Sciatic nerve (tissue), 2 donors: ENCODE measurements around the gene AFF2. TPM values are rescaled to one million over a fixed set of nuclear protein-coding genes. Genes with fewer than 3 reads are reported as not detected.
"Not testable (repeated sequence)": the region's sequence is repeated elsewhere in the genome, so short reads cannot be mapped to it uniquely, and the experiment has no call there.

Experiments
- ATAC-seq: fragments of 200-7000 bp; cut with Tn5 transposase; one replicate; pipeline ENCODE4 v1.9.1; 2020; ENCODE audit warnings: mild to moderate bottlenecking, moderate library complexity
- DNase-seq: peaks from one replicate; pipeline ENCODE4 v3.0.0-alpha.2; 2020; ENCODE audit warnings: low spot score
- intact Hi-C: fragments of 100-400 bp; cut with DNase I; formaldehyde crosslinking; loops from one replicate; pipeline ENCODE4 v1.14.2; 2022
- total RNA-seq: library from RNA; stranded (reverse); fragmentation: NEBNext Ultra II Directional; extraction: Animal tissue kit (Norgen Biotek cat#: 25700); gene quantifications from one replicate; pipeline ENCODE4 v1.2.1, GENCODE V29; 2021
- donor health status: DM: no; HTN: no; CAD: no.
- donor health status: DM: no; HTN: no; CAD: no.

The AFF2 gene
- total RNA-seq, 1 donor from 2014 or later: 7.6 TPM

GRCh38 chrX:148618470-148619445 lies 118.3 kb downstream of the AFF2 start:
- no peak for DNase-seq
- ATAC-seq: no peak
- intact Hi-C loops: no loop called here

- intact Hi-C loops: no loop called here
- no peak for ATAC-seq
- no peak for DNase-seq
Measured at GRCh38 chrX:148620023-148620422, 119.6 kb downstream of the AFF2 start.

- ATAC-seq: no peak
- DNase-seq: no peak
- intact Hi-C loops: no loop called here
Measured at GRCh38 chrX:148624951-148625474, 124.6 kb downstream of the AFF2 start.

- intact Hi-C loops: no loop called here
- no peak for ATAC-seq
- DNase-seq: no peak
Measured at GRCh38 chrX:148628621-148629020, 128.2 kb downstream of the AFF2 start.

GRCh38 chrX:148629434-148629833 lies 129.0 kb downstream of the AFF2 start:
- DNase-seq (no peak), ATAC-seq (no peak)
- intact Hi-C loops: no loop called here

- ATAC-seq (no peak), DNase-seq (no peak)
- intact Hi-C loops: no loop called here
Measured at GRCh38 chrX:148632444-148632843, 132.0 kb downstream of the AFF2 start.

GRCh38 chrX:148633218-148633908 lies 132.9 kb downstream of the AFF2 start:
- ATAC-seq (no peak), DNase-seq (no peak)
- intact Hi-C loops: no loop called here

- intact Hi-C loops: no loop called here
- no peak for DNase-seq
- ATAC-seq: no peak
Measured at GRCh38 chrX:148634591-148634990, 134.2 kb downstream of the AFF2 start.

- ATAC-seq: no peak
- intact Hi-C loops: no loop called here
- DNase-seq: no peak
Measured at GRCh38 chrX:148643460-148643859, 143.0 kb downstream of the AFF2 start.

- DNase-seq: no peak
- ATAC-seq: no peak
- intact Hi-C loops: no loop called here
Measured at GRCh38 chrX:148647651-148648050, 147.2 kb downstream of the AFF2 start.

GRCh38 chrX:148649145-148649795 lies 148.9 kb downstream of the AFF2 start:
- DNase-seq: no peak
- ATAC-seq: no peak
- intact Hi-C loops: no loop called here

GRCh38 chrX:148658115-148658730 lies 157.8 kb downstream of the AFF2 start:
- ATAC-seq (no peak), DNase-seq (no peak)
- intact Hi-C loops: no loop called here

GRCh38 chrX:148659481-148659880 lies 159.1 kb downstream of the AFF2 start:
- intact Hi-C loops: no loop called here
- DNase-seq: no peak
- no peak for ATAC-seq

GRCh38 chrX:148661035-148661434 lies 160.6 kb downstream of the AFF2 start:
- no peak for DNase-seq
- intact Hi-C loops: no loop called here
- no peak for ATAC-seq

- DNase-seq (no peak), ATAC-seq (no peak)
- intact Hi-C loops: no loop called here
Measured at GRCh38 chrX:148662014-148662413, 161.6 kb downstream of the AFF2 start.

GRCh38 chrX:148664171-148664570 lies 163.8 kb downstream of the AFF2 start:
- intact Hi-C loops: no loop called here
- DNase-seq (no peak), ATAC-seq (no peak)

GRCh38 chrX:148664995-148665394 lies 164.6 kb downstream of the AFF2 start:
- no peak for DNase-seq
- intact Hi-C loops: no loop called here
- no peak for ATAC-seq

GRCh38 chrX:148669175-148669574 lies 168.8 kb downstream of the AFF2 start:
- ATAC-seq, intact Hi-C loops, DNase-seq: not testable (repeated sequence)

GRCh38 chrX:148670277-148670676 lies 169.9 kb downstream of the AFF2 start:
- DNase-seq (no peak), ATAC-seq (no peak)
- intact Hi-C loops: no loop called here
